HL-60 (cell line): ENCODE data around the gene CASQ1.

Experiments
- CTCF ChIP-seq: IDR thresholded peaks from one replicate; pipeline ENCODE4 v1.5.1; 2011; ENCODE audit warnings: low read length, control low read depth, inconsistent platforms; ENCODE audit not compliant: insufficient read depth
- GABPA ChIP-seq: IDR thresholded peaks from 2 replicates; pipeline ENCODE4 v1.6.1; 2012; ENCODE audit warnings: low read depth
- POLR2AphosphoS5 ChIP-seq: IDR thresholded peaks from 2 replicates; pipeline ENCODE4 v1.6.1; 2012; ENCODE audit warnings: low read depth
- REST ChIP-seq: IDR thresholded peaks from 2 replicates; pipeline ENCODE4 v1.6.1; 2012; ENCODE audit warnings: low read depth; ENCODE audit not compliant: insufficient replicate concordance

GRCh38 chr1:160178731-160179130, 11.6 kb upstream of the CASQ1 start:
- no peak for TF ChIP-seq CTCF
- no peak for TF ChIP-seq REST
- no peak for TF ChIP-seq POLR2AphosphoS5
- no peak for TF ChIP-seq GABPA
